HG03439 (cell line): ENCODE data around the gene B4GALNT3.

Experiments
- ATAC-seq: cut with Tn5 transposase; IDR thresholded peaks from one replicate; pipeline ENCODE4 v1.9.1; 2021; ENCODE audit warnings: mild to moderate bottlenecking, moderate library complexity; ENCODE audit not compliant: unreplicated experiment

Gene B4GALNT3

DNA sequence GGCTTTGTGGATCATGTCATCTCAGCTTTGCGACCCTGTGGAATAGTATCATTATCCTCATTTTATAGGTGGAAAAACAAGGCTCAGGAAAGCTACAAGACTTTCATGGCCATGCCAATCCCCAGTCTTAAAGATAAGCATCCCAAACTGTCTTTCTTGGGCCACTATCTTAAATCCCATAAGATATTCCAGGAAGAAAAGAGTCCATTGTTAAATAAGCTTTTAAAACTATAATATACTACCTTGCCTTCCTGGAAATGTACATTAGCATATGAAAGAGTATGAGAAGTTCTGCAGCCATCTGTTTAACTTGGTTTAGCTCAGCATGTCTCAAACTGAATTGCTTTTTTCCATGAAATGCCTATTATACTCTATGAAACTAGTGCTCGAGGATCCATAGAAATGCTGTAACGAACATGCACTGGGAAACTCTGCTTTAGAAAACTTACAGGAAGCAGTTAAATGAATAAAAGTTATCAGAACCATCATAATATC lies 77.1 kb downstream of the B4GALNT3 start:
- ATAC-seq: no peak

- no peak for ATAC-seq
Measured at GRCh38 chr12:537772-538171, 78.0 kb downstream of the B4GALNT3 start.

DNA sequence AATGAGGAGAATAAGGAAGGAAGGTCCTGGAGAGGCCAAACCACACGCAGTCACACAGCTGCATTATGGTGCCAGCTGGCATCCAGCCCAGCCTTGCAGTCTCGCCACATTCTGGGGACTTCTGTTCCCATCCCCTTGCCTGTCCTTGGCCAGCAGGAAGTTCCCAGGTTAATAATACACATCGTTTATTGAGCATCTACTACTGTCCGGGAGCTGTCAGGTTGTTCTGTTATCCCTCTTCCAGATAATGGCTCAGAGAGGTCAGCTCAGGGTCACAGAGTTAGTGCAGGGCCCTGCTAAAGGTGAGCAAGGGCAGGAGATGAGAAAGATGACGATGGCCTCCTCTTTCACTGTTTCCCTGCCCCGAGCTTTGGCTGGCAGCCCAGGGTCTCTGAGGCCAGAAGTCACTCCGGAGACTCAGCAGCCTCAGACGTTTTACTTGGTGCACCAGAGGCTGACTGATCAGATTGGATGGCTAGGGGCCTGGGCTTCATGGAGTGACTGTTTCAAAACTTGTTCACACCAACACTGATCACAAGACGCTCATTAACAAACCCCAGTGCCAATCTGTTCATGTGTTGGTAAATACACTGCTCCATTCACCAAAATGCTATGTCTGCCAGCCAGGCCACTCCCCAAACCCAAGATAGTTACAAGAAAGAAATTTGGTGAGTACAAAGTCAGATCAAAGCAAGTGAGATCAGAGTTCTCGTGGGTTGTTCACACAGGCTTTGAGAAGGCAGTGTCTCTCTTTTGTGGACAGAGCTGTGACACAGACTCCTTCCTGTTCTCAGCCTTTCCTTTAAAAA lies 79.2 kb downstream of the B4GALNT3 start:
- no peak for ATAC-seq

DNA sequence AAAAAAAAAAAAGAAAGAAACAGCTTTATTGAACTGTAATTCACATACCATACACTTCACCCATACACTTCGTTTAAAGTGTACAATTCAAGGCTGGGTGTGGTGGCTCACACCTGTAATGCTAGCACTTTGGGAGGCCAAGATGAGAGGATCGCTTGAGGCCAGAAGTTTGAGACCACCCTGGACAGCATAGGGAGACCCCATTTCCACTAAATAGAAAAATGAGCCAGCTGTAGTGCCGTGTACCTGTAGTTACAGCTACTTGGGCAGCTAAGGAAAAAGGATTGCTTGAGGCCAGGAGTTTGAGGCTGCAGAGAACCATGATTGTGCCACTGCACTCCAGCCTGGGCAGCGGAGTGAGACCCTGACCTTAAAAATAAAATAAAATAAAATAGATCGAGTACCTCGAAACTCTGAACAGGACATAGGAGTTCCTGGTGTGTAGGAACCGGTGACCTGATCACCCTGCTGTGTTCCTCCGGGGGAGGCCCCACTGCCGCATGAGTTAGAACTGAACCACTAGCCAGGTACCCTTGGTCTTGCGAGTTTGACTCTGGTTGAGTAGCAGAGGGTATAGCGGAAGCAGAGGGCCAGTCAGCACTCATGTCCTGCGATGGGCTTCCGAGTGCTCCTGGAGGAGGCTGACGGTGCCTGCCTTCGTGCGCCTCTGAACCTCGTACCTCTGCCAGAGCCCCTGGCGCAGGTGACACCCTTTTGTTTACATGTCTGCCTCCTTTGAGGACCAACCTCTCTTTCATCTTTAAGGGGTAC lies 80.0 kb downstream of the B4GALNT3 start:
- ATAC-seq: no peak

GRCh38 chr12:541676-542324 lies 82.1 kb downstream of the B4GALNT3 start:
- ATAC-seq: no peak

GRCh38 chr12:542395-543113 lies 82.8 kb downstream of the B4GALNT3 start:
- ATAC-seq: no peak

DNA sequence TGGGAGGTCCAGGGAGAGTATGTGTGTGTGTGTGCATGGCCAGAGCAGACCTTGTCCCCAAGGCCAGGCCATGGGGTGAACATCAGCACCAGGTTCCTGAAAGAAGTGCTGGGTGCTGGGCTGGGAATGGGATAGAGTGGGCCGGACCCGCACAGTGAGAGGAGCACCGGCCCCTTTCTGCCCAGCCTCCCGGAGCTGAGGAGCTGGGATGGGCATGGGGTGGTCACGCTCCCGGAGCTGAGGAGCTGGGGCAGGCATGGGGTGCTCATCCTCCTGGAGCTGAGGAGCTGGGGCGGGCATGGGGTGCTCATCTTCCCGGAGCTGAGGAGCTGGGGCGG lies 83.3 kb downstream of the B4GALNT3 start:
- ATAC-seq: no peak

DNA sequence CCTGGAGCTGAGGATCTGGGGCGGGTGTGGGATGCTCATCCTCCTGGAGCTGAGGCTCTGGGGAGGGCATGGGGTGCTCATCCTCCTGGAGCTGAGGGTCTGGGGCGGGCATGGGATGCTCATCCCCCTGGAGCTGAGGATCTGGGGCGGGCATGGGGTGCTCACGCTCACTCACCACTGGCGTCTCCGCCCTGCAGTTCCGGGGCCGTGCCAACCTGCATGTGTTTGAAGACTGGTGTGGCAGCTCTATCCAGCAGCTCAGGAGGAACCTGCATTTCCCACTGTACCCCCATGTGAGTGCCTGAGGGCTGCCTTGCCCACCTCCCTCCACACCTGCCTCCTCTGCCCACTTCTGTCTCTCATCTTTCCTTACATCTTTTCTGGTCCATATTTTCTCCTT lies 84.4 kb downstream of the B4GALNT3 start:
- ATAC-seq: no peak

- no peak for ATAC-seq
Measured at GRCh38 chr12:544941-545635, 85.3 kb downstream of the B4GALNT3 start.

DNA sequence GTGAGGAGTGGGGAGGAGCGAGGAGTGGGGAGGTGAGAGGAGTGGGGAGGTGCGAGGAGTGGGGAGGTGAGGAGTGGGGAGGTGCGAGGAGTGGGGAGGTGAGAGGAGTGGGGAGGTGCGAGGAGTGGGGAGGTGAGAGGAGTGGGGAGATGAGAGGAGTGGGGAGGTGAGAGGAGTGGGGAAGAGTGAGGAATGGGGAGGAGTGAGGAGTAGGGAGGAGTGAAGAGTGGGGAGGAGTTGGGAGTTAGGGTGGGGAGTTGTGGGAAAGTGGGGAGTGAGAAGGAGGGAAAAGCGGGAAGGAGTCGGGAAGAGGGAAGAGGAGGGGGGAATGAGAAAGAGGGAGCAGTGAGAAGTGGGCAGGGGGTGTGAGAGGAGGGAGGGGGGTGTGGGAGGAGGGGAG lies 86.1 kb downstream of the B4GALNT3 start:
- no peak for ATAC-seq

- ATAC-seq: no peak
Measured at GRCh38 chr12:546265-546919, 86.7 kb downstream of the B4GALNT3 start.

GRCh38 chr12:546920-547845 lies 87.4 kb downstream of the B4GALNT3 start:
- peak; percentile 76 for ATAC-seq

DNA sequence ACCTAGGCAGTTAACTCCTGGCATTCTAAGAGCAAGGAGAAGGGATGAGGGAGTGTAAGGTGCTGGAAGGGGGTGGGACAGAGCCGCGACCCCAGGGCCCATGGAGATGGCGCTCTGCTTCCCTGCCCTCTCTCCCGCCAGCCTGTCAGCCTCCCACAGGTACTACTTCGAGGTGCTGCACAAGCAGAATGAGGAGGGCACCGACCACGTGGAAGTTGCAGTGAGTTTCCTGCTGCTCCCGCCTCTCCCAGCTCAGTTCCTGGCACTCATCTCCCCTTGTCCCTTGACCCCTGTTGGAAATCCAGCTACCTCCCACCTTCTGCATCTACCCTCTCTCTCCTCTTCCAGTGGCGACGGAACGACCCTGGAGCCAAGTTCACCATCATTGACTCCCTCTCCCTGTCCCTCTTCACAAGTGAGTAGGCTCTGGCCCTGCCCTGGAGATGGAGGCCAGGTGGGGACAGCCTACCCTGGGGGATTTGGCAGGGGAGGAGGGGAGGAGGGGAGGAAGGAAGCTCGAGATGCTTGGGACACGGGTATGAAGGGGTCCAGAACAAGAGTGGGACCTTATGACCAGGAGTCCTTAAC lies 88.2 kb downstream of the B4GALNT3 start:
- no peak for ATAC-seq

GRCh38 chr12:549476-550082 lies 89.8 kb downstream of the B4GALNT3 start:
- ATAC-seq: no peak

DNA sequence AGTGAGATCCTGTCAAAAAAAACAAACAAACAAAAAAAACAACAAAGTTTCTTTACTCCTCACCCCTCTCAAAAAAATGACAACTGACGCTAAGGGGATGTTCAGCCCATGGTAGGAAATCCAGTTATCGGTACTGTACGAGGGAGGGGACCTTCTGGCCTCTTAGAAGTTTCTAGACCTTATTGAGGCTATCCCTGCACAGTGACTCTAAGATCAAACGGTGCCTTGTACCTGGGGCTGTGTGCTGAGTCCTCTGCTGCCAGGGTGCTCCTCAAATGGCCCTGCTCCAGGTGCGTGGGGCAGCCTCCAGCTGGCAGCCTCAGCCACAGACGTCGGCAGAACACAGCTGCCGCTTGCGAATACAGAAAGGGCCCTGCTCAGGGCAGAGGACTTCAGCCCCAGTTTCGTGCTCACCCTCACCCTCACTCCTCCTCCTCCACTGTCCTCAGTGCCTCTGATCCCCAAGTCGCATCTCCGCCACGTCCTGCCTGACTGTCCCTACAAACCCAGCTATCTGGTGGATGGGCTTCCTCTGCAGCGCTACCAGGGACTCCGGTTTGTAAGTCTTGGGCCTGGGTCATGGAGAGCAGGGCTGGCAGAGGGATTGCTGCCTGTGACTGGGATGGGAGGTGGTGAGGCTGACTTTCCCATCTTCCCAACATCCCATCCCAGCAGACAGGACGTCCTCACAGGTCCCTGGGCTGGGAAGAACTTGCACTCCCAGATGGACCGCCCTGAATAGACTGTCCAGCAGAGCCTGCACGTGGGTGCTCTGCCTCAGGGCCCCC lies 90.9 kb downstream of the B4GALNT3 start:
- ATAC-seq: no peak

GRCh38 chr12:552466-552865 lies 92.7 kb downstream of the B4GALNT3 start:
- ATAC-seq: no peak
